Measurements from ENCODE around the gene NUFIP2.
"Not testable (repeated sequence)": the region's sequence is repeated elsewhere in the genome, so short reads cannot be mapped to it uniquely, and the experiment has no call there.

DNA sequence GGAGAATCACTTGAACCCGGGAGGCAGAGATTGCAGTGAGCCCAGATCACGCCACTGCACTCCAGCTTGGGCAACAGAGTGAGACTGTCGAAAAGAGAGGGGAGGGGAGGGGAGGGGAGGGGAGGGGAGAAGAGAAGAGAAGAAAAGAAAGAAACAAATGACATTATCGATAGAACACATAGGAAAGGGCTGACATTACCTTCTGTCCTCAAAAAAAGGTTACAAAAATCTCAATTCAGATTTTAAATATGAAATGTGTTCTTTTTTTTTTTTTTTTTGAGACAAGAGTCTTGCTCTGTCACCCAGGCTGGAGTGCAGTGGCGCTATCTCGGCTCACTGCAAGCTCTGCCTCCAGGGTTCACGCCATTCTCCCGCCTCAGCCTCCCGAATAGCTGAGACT is 22.0 kb downstream of the NUFIP2 start:
- TF ChIP-seq USF2 (CRISPR knock-in tag; IDR thresholded peaks at IDR 0.05); ZMAT4 (CRISPR knock-in tag; IDR thresholded peaks at IDR 0.05); CTCF (IDR thresholded peaks at IDR 0.05); CREB1 (CRISPR knock-in tag; IDR thresholded peaks at IDR 0.05); ZNF138 (CRISPR knock-in tag; conservative IDR thresholded peaks at IDR 0.05); E2F5 (CRISPR knock-in tag; IDR thresholded peaks at IDR 0.05): not testable (repeated sequence)

Data from WTC11 (cell line).